GM19468 (cell line): ENCODE results near the gene HABP4.

Source experiments
- ATAC-seq: cut with Tn5 transposase; IDR thresholded peaks from one replicate; pipeline ENCODE4 v1.9.1; 2021; ENCODE audit warnings: mild to moderate bottlenecking, moderate library complexity, moderate number of reproducible peaks; ENCODE audit not compliant: unreplicated experiment; ENCODE audit errors: extremely low read depth

Gene HABP4

DNA sequence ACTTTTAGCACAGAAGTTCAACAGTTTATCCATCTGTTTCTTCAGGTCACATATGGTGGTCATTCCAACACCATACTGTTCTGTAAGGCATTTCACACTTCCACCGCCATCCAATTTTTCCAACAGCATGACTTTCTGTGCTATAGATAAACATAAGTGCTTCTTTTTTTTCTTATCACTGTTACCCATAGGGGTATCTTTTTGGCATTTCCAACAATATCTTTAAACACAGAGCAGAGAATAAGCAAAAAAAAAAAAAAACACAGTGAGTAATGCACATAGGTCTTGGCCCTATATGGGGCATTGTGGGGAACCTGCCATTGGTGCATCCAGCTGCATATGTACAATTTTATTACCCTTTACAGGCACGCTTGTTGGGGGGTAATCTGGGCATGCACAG, 19.6 kb upstream of the HABP4 start:
- ATAC-seq = no peak

DNA sequence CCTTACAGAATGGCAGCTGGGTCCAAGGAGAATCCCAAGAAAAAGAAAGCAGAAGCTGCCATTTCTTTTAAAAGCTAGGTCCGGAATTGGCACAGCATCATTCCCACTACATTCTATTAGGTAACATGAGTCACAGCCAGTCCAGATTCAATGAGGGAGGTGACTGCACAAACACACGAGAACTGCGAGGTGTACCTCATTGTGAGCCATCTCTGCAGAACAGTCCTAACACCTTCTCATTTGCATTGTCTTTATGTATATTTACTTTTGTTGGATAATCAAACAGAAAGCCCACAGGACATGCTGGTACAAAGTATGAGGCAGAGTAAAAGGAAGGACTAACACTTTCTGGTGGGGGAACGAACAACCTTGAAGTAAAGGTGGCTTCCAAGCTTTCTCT, 14.6 kb upstream of the HABP4 start:
- ATAC-seq = no peak

DNA sequence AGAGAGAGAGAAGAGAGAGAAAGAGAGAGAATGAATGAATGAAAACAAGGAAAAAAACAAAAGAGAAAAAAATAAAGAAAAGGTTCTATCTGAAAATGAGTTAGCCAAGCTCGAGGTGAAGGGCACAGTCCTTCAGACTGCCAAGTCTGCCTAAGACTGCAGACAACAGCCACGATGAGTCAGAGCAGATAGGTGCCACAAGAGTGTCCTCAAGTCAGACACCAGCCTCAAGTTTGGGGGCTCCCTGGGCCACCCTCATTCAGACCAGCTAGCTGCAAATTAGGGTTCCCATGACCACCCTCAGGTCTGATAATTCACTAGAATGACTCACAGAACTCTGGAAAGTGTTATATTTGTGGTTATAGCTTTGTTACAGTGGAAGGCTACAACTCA, 13.9 kb upstream of the HABP4 start:
- no peak for ATAC-seq

DNA sequence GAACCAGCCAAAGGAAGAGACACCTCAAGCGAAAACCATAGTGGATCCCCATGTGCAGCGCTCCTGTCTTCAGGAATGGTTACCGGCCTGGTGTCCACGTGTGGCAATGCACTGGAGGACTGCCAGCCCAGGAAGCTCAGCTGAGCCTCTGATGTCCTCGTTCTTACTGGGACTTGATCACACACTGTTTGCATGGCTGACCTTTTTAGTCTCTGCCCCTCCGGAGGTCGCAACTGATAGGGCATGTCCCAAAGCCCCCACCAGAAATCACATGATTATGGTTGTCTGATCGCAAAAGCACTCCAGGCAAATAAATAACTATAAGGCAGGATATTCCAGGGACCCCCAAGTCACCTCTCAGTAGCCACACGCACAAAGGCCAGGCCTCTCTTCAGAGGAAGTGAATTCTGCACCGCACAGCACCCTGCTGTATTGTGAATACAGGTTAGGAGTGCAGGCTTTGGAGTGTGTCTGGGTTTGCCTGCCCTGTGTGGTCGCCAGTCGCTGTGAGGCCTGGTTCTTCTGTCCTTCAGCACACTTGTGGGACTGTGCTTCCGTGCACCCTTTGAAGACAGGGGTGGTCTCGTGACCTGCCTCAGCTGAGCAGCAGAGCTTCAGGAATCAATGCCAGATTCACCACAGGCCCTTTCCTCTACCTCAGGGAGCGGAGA, 13.4 kb upstream of the HABP4 start:
- no peak for ATAC-seq

DNA sequence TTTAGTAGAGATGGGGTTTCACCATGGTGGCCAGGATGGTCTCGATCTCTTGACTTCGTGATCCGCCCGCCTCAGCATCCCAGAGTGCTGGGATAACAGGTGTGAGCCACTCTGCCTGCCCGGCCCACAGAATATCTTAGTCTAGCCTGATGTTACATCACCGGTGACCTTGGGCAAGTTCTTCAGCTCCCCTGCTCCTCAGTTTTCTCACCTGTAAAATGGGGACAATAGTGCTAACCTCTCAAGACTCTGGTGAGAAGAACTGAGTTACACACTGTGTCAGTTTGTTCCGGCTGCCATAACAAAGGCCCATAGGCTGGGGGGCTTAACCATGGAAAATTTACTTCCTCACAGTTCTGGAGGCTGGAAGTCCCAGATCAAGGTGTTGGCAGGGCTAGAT, 12.5 kb upstream of the HABP4 start:
- no peak for ATAC-seq

DNA sequence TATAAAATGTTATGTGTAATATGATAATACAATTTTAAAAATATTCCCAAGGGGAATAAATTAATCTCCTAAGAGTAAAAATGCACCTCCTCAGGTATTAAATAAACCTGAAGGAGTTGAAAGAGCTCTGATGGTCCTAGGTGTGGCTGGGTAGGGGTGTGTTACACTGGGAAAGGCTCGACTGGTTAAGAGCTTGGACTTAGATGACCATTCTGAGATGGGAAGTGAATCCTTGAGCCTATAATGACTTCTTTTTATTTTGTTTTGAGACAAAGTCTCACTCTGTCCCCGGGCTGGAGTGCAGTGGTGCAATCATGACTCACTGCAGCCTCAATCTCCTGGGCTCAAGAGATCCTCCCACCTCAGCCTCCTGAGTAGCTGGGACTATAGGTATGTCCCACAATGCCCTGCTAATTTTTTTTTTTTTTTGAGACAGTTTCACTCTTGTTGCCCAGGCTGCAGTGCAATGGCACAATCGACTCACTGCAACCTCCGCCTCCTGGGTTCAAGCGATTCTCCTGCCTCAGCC, 9.2 kb upstream of the HABP4 start:
- ATAC-seq = no peak

DNA sequence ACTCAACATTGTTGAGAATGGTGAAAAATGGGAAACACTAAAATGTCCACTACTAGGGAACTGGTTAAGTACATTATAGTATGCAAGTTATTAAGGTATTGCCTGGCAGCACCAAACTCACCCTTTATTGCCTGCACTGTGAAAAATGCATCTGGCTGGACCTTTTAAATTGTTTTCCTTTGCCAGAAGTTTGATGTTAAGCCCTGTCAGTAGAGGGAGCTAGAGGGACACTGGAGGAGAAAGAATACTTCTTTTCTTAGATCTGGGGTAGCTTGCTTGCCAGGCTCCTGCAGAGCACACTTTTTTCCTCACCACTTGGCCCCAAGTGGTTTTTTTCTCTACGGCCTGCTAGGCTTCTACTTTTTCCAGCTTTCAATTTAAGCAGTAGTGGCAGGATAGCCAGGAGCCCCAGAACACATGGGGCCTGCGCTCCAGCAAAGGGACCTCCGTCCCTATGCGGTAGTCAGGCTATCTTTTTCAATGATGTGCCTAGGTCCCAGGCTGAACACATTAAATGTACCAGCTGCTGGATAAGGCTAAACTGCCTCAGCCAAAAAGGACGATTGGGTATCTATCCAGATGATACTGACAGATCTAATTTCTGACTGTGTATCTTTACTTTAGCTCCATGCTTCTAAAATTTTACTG, 8.0 kb upstream of the HABP4 start:
- ATAC-seq = no peak

DNA sequence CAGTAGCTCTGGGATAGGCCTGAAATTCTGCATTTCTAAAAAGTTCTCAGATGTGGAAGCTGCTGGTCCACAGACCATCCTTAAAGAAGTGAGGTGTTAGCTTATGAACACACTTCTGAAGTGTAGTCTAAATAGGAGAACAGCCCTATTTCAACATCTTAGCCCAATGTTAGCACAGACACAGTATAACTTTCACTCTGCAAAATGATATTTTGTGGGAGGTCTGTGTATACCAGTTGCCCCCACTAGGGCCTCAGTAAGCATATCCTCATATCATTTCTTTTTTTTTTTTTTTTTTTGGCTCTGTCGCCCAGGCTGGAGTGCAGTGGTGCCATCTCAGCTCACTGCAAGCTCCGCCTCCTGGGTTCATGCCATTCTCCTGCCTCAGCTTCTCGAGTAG, 7.5 kb upstream of the HABP4 start:
- ATAC-seq = no peak

DNA sequence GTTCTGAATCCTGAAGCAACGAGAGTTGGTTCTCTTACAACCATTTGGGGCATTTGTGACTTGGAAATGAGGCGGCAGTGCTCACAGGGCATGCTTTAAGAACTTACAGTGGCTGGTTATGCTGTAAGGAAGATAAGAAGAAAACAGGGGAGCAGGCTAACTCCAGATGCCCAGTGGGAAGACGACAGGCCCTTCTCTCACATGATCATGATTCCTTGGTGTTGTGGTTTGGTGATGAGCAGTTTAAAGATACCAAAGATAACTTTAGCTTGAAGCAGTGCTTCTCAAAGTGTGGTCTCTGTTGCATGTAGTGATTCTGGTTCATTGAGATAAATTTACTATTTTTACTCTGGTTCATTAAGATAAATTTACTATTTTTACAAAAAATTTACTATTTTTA, 2.6 kb upstream of the HABP4 start:
- ATAC-seq = no peak

DNA sequence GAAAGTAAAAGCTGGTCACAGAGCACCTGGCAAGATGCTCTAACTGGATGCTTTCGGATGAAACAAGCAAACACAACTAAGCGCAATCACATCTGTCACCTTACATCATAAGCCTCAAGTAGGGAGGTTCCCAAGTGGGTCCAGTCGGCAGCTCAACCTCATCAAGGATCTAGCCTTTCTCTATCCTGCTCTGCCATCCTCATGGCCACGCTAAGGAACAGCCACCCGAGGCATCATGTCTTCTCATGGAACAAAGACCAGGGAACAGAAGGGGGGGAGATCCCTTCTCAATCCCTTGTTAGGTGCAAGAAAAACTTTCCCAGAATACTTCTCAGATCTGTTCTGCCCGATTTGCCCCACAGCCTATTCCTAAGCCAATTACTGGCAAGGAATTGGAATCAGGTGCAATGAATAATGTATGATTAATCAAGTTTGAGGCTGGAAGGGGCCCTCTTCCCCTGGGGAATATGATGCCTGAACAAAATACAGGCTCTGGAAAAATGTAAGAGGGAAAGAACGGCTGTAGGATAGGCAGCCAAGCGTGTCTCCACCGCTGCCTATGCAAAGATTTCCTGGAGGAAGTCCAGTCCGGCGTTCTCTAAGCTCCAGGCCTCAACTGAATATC, 1.3 kb upstream of the HABP4 start:
- ATAC-seq = no peak

DNA sequence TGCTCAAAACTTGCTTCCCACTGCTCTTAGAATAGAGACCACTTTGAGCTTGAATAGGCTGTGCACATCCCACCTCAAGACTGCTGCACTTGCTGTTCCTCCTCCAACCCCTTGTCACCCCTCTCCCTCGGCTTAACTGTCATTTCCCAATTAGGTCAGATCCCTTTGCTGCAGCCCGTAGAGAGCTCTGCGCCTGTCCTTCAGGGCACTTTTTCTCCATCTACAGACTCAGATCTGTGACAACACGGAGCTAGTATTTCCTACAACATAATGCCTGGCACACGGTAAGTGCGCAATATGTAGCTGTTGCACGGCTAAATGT, 485 bp upstream of the HABP4 start:
- no peak for ATAC-seq

DNA sequence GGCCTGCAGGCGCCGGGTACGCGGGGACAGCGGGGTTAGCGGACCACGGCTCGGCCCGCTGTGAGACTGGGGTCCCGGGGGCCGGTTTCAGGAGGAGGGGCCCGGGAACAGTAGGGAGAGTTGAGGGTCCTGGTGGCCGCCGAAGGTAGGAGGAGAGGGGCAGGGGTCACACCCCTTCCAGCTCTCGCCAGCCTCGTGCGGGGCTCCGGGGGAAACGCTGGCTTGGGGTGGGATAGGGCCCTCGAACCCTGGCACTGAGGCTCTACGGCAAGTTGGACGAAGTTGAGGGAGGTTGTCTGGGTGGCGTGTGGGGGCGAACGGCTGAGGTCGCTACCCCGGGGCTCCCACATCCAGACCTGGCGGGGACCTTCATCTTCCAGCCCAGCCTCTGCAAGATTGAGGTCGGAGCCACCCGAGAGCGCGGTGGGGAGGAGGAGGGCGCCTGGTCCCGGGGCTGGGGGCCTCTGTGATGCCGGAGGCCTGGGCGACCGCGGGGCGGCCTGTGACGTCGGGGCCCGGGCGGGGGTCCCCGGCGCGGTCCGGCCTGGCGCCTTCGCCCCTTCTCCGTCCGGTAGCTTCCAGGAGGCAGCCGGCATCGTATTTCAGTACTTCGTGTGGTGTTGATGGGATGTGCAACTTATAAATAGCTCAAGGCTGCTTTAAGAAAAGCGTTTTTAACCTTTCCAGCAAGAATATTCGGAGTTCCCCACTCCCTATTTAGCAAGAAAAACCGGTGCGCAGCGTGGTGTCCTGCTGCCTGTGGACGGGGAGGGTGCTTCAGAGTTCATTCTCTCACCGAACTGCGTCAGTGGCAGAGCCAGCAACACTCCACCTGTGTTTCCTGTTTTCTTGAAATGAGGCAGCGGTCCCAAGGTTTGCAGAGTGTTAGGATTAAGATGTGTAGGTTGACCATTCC, 902 bp downstream of the HABP4 start:
- no peak for ATAC-seq

DNA sequence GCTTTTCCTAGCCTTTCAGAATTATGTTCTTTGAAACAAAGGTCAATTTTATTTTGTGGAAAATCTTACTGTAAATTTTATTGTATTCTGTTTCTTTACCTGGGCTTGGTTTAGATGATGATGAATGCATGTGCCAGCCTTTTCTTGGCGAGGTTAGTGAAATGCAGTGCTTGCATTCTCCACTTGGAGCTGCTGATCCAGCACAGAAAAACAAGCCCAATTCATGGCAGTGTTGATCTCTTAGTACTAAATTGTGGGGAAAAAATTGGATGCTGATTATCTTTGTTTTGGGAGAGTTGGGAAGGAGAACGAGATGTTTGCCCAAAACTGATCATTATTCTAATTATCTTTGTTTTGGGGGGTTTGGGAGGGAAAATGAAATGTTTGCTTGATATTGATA, 3.7 kb downstream of the HABP4 start:
- no peak for ATAC-seq

DNA sequence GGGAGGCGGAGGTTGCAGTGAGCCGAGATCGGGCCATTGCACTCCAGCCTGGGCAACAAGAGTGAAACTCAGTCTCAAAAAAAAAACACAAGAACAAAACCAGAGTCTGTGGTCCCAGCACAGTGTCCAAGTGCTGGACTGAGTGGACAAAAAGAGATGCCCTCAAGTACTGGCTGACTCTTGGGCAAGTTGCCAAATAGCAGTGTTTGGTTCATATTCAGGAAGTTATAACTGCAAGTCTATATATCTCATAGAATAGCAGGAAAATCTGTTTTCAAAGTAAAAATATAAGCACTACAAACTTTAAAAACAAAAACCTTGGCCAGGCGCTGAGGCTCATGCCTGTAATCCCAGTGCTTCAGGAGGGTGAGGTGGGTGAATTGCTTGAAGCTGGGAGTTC, 7.3 kb downstream of the HABP4 start:
- no peak for ATAC-seq

DNA sequence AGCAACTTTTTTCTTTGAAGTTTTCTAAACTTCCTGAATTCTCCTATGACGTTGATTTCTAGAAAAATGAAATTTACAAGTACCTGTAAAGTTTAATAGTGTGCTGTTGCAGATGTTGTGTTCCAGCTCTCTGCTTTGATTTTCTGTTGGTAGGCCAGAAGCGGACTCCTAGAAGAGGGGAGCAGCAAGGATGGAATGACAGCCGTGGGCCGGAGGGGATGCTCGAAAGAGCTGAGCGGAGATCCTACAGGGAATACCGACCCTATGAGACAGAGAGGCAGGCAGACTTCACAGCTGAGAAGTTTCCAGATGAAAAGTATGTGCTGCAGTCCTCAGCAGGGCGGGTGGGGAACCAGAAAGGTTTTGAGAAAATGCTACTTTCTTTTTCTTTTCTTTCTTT, 8.3 kb downstream of the HABP4 start:
- ATAC-seq = no peak

DNA sequence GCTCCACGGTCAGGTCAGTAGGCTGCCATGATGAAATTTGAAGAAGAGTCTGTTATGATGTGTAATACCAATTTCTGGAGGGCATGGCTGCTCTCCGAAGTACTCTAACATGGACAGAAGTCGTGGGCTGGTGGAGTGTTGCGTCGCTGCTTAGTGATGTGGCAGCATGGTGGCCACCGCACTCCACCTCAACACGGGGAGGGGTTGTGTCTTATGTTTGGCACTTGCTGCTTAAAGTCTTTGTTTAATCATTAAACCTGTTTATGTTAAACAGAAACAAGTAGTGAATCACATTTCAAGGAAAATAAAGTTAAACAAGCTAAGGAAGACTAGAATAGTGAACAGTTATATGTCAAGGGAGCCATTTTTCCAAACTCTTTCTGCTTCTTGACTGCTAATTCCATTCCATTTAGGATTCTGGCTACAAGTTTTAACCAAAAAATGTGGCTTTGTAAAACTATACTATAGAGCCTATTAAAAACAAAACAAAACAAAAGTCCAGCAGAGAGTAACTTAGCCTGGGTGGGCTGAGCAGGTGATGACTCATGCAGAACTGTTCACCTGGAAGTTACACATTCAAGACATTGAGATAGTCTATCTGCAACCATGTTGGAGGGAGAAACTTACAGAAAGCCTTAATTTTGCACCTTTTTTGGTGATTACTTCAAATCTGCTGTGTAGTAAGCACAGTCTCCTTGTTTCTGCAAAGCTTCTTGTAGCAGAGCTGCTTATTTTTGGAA, 9.5 kb downstream of the HABP4 start:
- ATAC-seq = no peak

DNA sequence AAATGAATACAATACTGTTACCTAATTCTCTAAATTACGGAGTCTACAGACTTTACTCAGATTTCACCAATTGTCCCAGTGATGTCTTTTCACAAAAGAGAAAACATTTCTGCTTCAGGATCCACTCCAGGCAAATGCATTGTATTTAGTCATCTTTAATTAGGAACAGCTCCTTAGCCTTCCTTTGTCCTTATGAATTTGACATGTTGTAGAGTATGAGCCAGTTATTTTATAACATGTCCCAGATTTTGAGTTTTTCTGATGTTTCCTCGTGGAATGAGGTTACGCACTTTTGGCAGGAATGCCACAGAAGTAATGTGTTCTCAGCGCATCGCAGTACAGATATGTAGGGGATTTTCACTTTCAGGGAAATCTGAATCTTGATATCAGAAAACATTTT, 10.5 kb downstream of the HABP4 start:
- ATAC-seq = no peak

DNA sequence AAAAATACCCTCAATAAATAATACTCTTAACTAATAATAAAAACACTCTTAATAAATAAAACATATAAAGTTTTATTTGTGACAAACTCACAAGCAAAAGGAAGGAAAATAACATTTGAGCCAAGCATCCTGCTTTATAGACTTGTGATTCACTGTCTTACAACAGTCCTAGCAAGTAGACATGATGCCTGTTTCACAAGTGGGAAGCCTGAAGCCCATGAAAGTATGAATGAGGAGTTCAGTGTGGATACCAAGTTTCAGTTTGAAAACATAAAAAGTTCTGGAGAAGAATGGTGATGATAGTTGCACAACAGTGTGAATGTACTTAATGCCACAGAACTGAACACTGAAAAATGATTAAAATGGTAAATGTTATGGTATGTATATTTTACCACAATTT, 10.9 kb downstream of the HABP4 start:
- ATAC-seq = no peak

DNA sequence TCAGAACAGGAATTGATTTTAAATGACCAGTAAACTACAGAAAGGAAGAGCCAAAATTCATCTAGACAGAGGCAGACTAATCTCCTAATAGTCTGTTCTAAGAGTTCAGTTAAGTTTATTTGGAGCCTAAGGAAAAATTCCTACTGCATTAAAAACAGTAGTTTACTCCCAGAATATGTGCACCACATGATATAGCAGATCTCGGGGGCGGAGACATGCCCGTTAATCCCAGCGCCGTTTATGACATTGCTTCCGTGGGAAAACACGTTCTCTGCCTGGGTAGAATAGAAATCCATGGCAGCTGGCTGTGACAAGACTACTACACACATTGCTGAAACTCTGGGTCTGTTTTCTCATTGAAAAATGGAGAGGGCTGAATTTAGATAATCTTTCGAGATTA, 11.4 kb downstream of the HABP4 start:
- no peak for ATAC-seq

DNA sequence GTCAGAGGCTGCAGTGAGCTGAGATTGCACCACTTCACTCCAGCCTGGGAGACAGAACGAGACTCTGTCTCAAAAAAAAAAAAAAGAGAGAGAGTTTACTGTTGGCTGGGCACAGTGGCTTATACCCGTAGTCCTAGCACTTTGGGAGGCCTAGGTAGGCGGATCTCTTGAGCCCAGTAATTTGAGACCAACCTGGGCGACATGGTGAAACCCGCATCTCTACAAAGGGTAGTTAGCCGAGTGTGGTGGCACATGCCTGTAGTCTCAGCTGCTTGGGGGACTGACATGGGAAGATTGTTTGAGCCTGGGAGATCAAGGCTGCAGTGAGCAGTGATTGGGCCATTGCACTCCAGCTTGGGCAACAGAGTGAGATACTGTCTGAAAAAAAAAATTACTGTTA, 12.6 kb downstream of the HABP4 start:
- no peak for ATAC-seq
